ENCODE measurements around the gene LRP1B. TPM values are rescaled to one million over a fixed set of nuclear protein-coding genes. Genes with fewer than 3 reads are reported as not detected.

Gene LRP1B
- polyA plus RNA-seq, 1 donor from 2014 or later = 12.7 TPM

GRCh38 chr2:141529659-141530058 lies 601.2 kb downstream of the LRP1B start:
- Histone ChIP-seq H3K9me3 (ENCODE audit: low read length) (no peaks in the 10 kb centered on the region), H3K27ac (ENCODE audit: low read length) (no peak overlapping the region), H3K79me2 (replicated peaks; ENCODE audit: insufficient read depth, low read length) (no peaks in the 10 kb centered on the region), H3K9me2 (ENCODE audit: insufficient read depth, low read length) (no peaks in the 10 kb centered on the region), H3F3A (ENCODE audit: insufficient read depth, low read length, poor library complexity, severe bottlenecking) (no peaks in the 10 kb centered on the region), H4K20me1 (ENCODE audit: insufficient read depth) (no peaks in the 10 kb centered on the region), H3K27me3 (ENCODE audit: insufficient read depth, low read depth, low read length) (no peaks in the 10 kb centered on the region), H3K9ac (ENCODE audit: low read length) (no peak overlapping the region), H3K36me3 (ENCODE audit: insufficient read depth, low read length) (no peaks in the 10 kb centered on the region), H2AFZ (ENCODE audit: low read depth, low read length) (no peak overlapping the region), H3K4me2 (ENCODE audit: low read length) (no peak overlapping the region), H3K4me3 (ENCODE audit: low read length) (no peak overlapping the region)
- TF ChIP-seq POLR2AphosphoS5 (IDR thresholded peaks at IDR 0.05) (peak; percentile 44), MXI1 (conservative IDR thresholded peaks at IDR 0.05; ENCODE audit: poor library complexity, severe bottlenecking) (no peak), TAF1 (IDR thresholded peaks at IDR 0.05; ENCODE audit: low read depth) (no peak), SMC3 (conservative IDR thresholded peaks at IDR 0.05; ENCODE audit: poor library complexity) (no peak), CTCF (IDR thresholded peaks at IDR 0.05; ENCODE audit: poor library complexity, severe bottlenecking) (no peak), REST (IDR thresholded peaks at IDR 0.05; ENCODE audit: borderline replicate concordance) (no peak), RAD21 (conservative IDR thresholded peaks at IDR 0.05) (no peak), EZH2 (IDR thresholded peaks at IDR 0.05; ENCODE audit: borderline replicate concordance, insufficient read depth, low read length, poor library complexity, severe bottlenecking) (no peak), EP300 (conservative IDR thresholded peaks at IDR 0.05; ENCODE audit: poor library complexity, severe bottlenecking) (peak; percentile 36)

- no peaks in the 10 kb centered on the region for H4K20me1 ChIP-seq (ENCODE audit: insufficient read depth)
- H3K9me2 ChIP-seq (ENCODE audit: insufficient read depth, low read length) = no peaks in the 10 kb centered on the region
- no peak overlapping the region for H3K4me2 ChIP-seq (ENCODE audit: low read length)
- H3K9me3 ChIP-seq (ENCODE audit: low read length) = no peaks in the 10 kb centered on the region
- no peak overlapping the region for H3K9ac ChIP-seq (ENCODE audit: low read length)
- no peak overlapping the region for H2AFZ ChIP-seq (ENCODE audit: low read depth, low read length)
- no peak overlapping the region for H3K27ac ChIP-seq (ENCODE audit: low read length)
- H3K36me3 ChIP-seq (ENCODE audit: insufficient read depth, low read length) = no peaks in the 10 kb centered on the region
- H3K27me3 ChIP-seq (ENCODE audit: insufficient read depth, low read depth, low read length) = no peaks in the 10 kb centered on the region
- TF ChIP-seq SMC3 (conservative IDR thresholded peaks at IDR 0.05; ENCODE audit: poor library complexity) (no peak), EP300 (conservative IDR thresholded peaks at IDR 0.05; ENCODE audit: poor library complexity, severe bottlenecking) (no peak), TAF1 (IDR thresholded peaks at IDR 0.05; ENCODE audit: low read depth) (no peak), POLR2AphosphoS5 (IDR thresholded peaks at IDR 0.05) (no peak), RAD21 (conservative IDR thresholded peaks at IDR 0.05) (no peak)
- H3K79me2 ChIP-seq (replicated peaks; ENCODE audit: insufficient read depth, low read length) = no peaks in the 10 kb centered on the region
- H3F3A ChIP-seq (ENCODE audit: insufficient read depth, low read length, poor library complexity, severe bottlenecking) = no peaks in the 10 kb centered on the region
- no peak overlapping the region for H3K4me3 ChIP-seq (ENCODE audit: low read length)
Measured at GRCh38 chr2:141528990-141529389, 601.8 kb downstream of the LRP1B start.

Measured in neural cell (in vitro differentiated cells).